BJ (cell line): ENCODE measurements around the gene TFB2M. TPM values are rescaled to one million over a fixed set of nuclear protein-coding genes. Genes with fewer than 3 reads are reported as not detected.
"Not testable (repeated sequence)": the region's sequence is repeated elsewhere in the genome, so short reads cannot be mapped to it uniquely, and the experiment has no call there.

Source experiments
- CTCF ChIA-PET: fragments of 350-600 bp; formaldehyde crosslinking; extraction: SDS; loops from one replicate; lab custom pipeline; 2021; ENCODE audit warnings: antibody characterized with exemption, inconsistent platforms; lab: Yijun Ruan, JAX
- POLR2A ChIA-PET: fragments of 300-600 bp; sonication (Branson Sonifier 250); formaldehyde crosslinking; extraction: SDS; loops from one replicate; lab custom pipeline; 2021; ENCODE audit warnings: antibody characterized with exemption; lab: Charles Lee
- DNase-seq: peaks from one replicate; pipeline ENCODE4 v3.0.0-alpha.2; 2011; ENCODE audit warnings: low read depth
- H3K27me3 ChIP-seq: 2 replicates; pipeline ENCODE4 v1.6.0; 2011; ENCODE audit warnings: low read length; ENCODE audit not compliant: control insufficient read depth, insufficient read depth
- H3K36me3 ChIP-seq: 2 replicates; pipeline ENCODE4 v1.5.1; 2011; ENCODE audit warnings: low read length; ENCODE audit not compliant: control insufficient read depth, insufficient read depth
- H3K4me3 ChIP-seq: 2 replicates; pipeline ENCODE4 v1.5.1; 2011; ENCODE audit warnings: low read depth, mild to moderate bottlenecking, control low read depth, low read length
- CTCF ChIP-seq: IDR thresholded peaks from 2 replicates; pipeline ENCODE4 v1.5.1; 2011; ENCODE audit warnings: low read depth, mild to moderate bottlenecking, control low read depth, inconsistent platforms, low read length, moderate library complexity; ENCODE audit not compliant: insufficient read depth
- polyA plus RNA-seq: library from polyadenylated mRNA; depleted of rRNA; stranded (reverse); fragments of >200 nt; gene quantifications from 2 replicates; pipeline ENCODE4 v1.2.3, GENCODE V29; 2011

TFB2M gene
- polyA plus RNA-seq, 1 experiment: 10.9 TPM

- Histone ChIP-seq H3K4me3 (peak overlapping the region; percentile 97), H3K27me3 (no peaks in the 10 kb centered on the region), H3K36me3 (no peaks in the 10 kb centered on the region; the same call in 1 of the 2 replicates)
- ChIA-PET POLR2A (interaction anchor here (1.2 to 1.5 kb wide), 2 partner anchors 11 to 66 kb away, joined by 3 to 4 read pairs; no protein-coding TSS in a partner anchor), CTCF (interaction anchor here (1.0 to 1.2 kb wide), 4 partner anchors 12 to 133 kb away, joined by 3 to 5 read pairs (median 3); no protein-coding TSS in a partner anchor)
- peak; percentile 67 for DNase-seq
- TF ChIP-seq CTCF: no peak
Observed at GRCh38 chr1:246566813-246567645, 968 bp upstream of the TFB2M start.

GRCh38 chr1:246565751-246566127, 322 bp downstream of the TFB2M start:
- Histone ChIP-seq H3K4me3 (peak overlapping the region; percentile 97), H3K27me3 (no peaks in the 10 kb centered on the region), H3K36me3 (no peaks in the 10 kb centered on the region; the same call in 1 of the 2 replicates)
- no peak for DNase-seq
- ChIA-PET CTCF (interaction anchor here (0.7 to 1.4 kb wide), 3 partner anchors 10 to 130 kb away, joined by 3 to 4 read pairs (median 3); no protein-coding TSS in a partner anchor), POLR2A (no interaction called here)
- no peak for TF ChIP-seq CTCF

GRCh38 chr1:246564839-246565750, 966 bp downstream of the TFB2M start:
- ChIA-PET POLR2A (no interaction called here), CTCF (interaction anchor here (1.4 kb wide), 1 partner anchor 124 kb away, joined by 4 read pairs; no protein-coding TSS in a partner anchor)
- TF ChIP-seq CTCF: no peak

GRCh38 chr1:246560833-246561232, 5.2 kb downstream of the TFB2M start:
- DNase-seq, H3K36me3 ChIP-seq, H3K27me3 ChIP-seq, H3K4me3 ChIP-seq, POLR2A ChIA-PET: not testable (repeated sequence)
- CTCF ChIA-PET: interaction anchor here (1.4 kb wide), 1 partner anchor 16 kb away, joined by 5 read pairs; no protein-coding TSS in a partner anchor

More at GRCh38 chr1:246564839-246565750, 966 bp downstream of the TFB2M start:
- DNase-seq: no peak
- H3K36me3 ChIP-seq: peaks cover 1% of the 10 kb centered on the region; the same call in 1 of the 2 replicates
- no peaks in the 10 kb centered on the region for H3K27me3 ChIP-seq
- peak overlapping the region; percentile 97 for H3K4me3 ChIP-seq

- no peak for TF ChIP-seq CTCF
- CTCF ChIA-PET: interaction anchor here (1.5 kb wide), 1 partner anchor 18 kb away, joined by 4 read pairs; no protein-coding TSS in a partner anchor
- no peak for DNase-seq
- Histone ChIP-seq H3K27me3 (no peaks in the 10 kb centered on the region), H3K36me3 (peaks cover 11% of the 10 kb centered on the region), H3K4me3 (no peak overlapping the region)
- POLR2A ChIA-PET: no interaction called here
Observed at GRCh38 chr1:246559310-246559709, 6.8 kb downstream of the TFB2M start.
